Stimulated activated CD4-positive, alpha-beta T cell treated with anti-CD3 and anti-CD28 coated beads, Interleukin-1b, Interleukin-23, amount 100 ng/mL, for 4 hours (primary cell): ENCODE measurements around the gene PLXNA1.

ENCODE experiments used
- DNase-seq, 2 donors: peaks; one replicate each; pipeline ENCODE4 v3.0.0-alpha.2; 2020; ENCODE audit warnings: low read depth in 2 of 2

Gene PLXNA1

GRCh38 chr3:127018306-127018828 lies 35.5 kb downstream of the PLXNA1 start:
- DNase-seq: no peak

GRCh38 chr3:127019449-127019848 lies 36.5 kb downstream of the PLXNA1 start:
- DNase-seq: no peak

- DNase-seq: no peak
Measured at GRCh38 chr3:127020543-127020942, 37.6 kb downstream of the PLXNA1 start.

GRCh38 chr3:127022849-127023248 lies 39.9 kb downstream of the PLXNA1 start:
- no peak for DNase-seq

GRCh38 chr3:127025456-127025855 lies 42.5 kb downstream of the PLXNA1 start:
- DNase-seq: no peak

- no peak for DNase-seq
Measured at GRCh38 chr3:127026036-127026435, 43.1 kb downstream of the PLXNA1 start.

- no peak for DNase-seq
Measured at GRCh38 chr3:127026661-127027060, 43.7 kb downstream of the PLXNA1 start.

- no peak for DNase-seq
Measured at GRCh38 chr3:127027061-127027735, 44.3 kb downstream of the PLXNA1 start.

GRCh38 chr3:127027811-127028548 lies 45.1 kb downstream of the PLXNA1 start:
- no peak for DNase-seq

GRCh38 chr3:127028781-127029657 lies 46.1 kb downstream of the PLXNA1 start:
- no peak for DNase-seq

GRCh38 chr3:127029658-127030507 lies 47.0 kb downstream of the PLXNA1 start:
- no peak for DNase-seq

GRCh38 chr3:127030508-127031412 lies 47.8 kb downstream of the PLXNA1 start:
- no peak for DNase-seq

GRCh38 chr3:127031413-127031810 lies 48.5 kb downstream of the PLXNA1 start:
- DNase-seq: no peak

- DNase-seq: no peak
Measured at GRCh38 chr3:127031845-127032244, 48.9 kb downstream of the PLXNA1 start.

- DNase-seq: no peak
Measured at GRCh38 chr3:127032296-127032990, 49.5 kb downstream of the PLXNA1 start.
